K562 (cell line): ENCODE measurements around the gene ZNF521. TPM values are rescaled to one million over a fixed set of nuclear protein-coding genes. Genes with fewer than 3 reads are reported as not detected.

Experiments
- ATAC-seq: fragments of 200-7000 bp; cut with Tn5 transposase; 3 replicates; pipeline ENCODE4 v1.9.1; 2020; ENCODE audit warnings: moderate library complexity
- BruUV-seq: library from RNA; stranded (reverse); fragments of 400-500 nt; replicated peaks from 2 replicates; lab custom pipeline; 2021; lab: Mats Ljungman, UMichigan
- CTCF ChIA-PET: fragments of 300-600 bp; formaldehyde crosslinking; extraction: SDS; loops from one replicate; lab custom pipeline; 2021; ENCODE audit warnings: low intra/inter-chr PET ratio; lab: Yijun Ruan, JAX
- POLR2A ChIA-PET: fragments of 300-600, 350-650 bp; sonication (Branson Sonifier 250); formaldehyde crosslinking; extraction: SDS; loops from one replicate; lab custom pipeline; 2021; ENCODE audit warnings: antibody characterized with exemption, inconsistent platforms; lab: Yijun Ruan, JAX
- DNase-seq, 4 experiments: peaks; one replicate each; pipeline versions ENCODE4 v3.0.0 to v3.0.0-alpha.2; 2011 to 2018; ENCODE audit warnings: low spot score in 3 of 4, mixed read lengths in 3 of 4; ENCODE audit errors: extremely low read depth in 1 of 4
- FAIRE-seq: peaks from 2 replicates; lab custom pipeline; 2011; peaks lifted over from hg19 to GRCh38; lab: Jason Lieb, UNC
- H2AFZ ChIP-seq: 2 replicates; pipeline ENCODE4 v1.6.0; 2011; ENCODE audit warnings: low read depth, low read length, control low read depth, inconsistent platforms
- H3K27ac ChIP-seq: fragments of 200-600 bp; 3 replicates; pipeline ENCODE4 v1.8.0; 2011; ENCODE audit warnings: low read depth, mild to moderate bottlenecking, control low read depth, inconsistent platforms, low read length, moderate library complexity, mixed read lengths; ENCODE audit errors: extremely low read depth
- H3K27me3 ChIP-seq, 2 experiments: fragments of 300-600 bp in 1 of 2; 2 replicates in 1 of 2; 3 replicates in 1 of 2; pipeline versions ENCODE4 v1.6.0 to v1.8.0; 2011; ENCODE audit warnings: inconsistent platforms in 2 of 2, low read length in 2 of 2, mild to moderate bottlenecking in 1 of 2, mixed read lengths in 1 of 2, moderate library complexity in 1 of 2; ENCODE audit not compliant: control insufficient read depth in 2 of 2, insufficient read depth in 2 of 2
- H3K36me3 ChIP-seq: fragments of 300-600 bp; 3 replicates; pipeline ENCODE4 v1.8.0; 2011; ENCODE audit warnings: mild to moderate bottlenecking, low read length, inconsistent platforms; ENCODE audit not compliant: control insufficient read depth, insufficient read depth
- H3K4me1 ChIP-seq, 2 experiments: fragments of 200-600 bp in 1 of 2; replicated peaks in 1 of 2; 2 replicates in 1 of 2; 3 replicates in 1 of 2; pipeline versions ENCODE4 v1.5.1 to v1.8.0; 2011; ENCODE audit warnings: inconsistent platforms in 2 of 2, low read length in 2 of 2, mild to moderate bottlenecking in 1 of 2, mixed read lengths in 1 of 2, moderate library complexity in 1 of 2; ENCODE audit not compliant: control insufficient read depth in 2 of 2, insufficient read depth in 2 of 2
- H3K4me2 ChIP-seq: 2 replicates; pipeline ENCODE4 v1.6.1; 2011; ENCODE audit warnings: low read length, control low read depth, inconsistent platforms, mixed read lengths; ENCODE audit not compliant: insufficient read depth
- H3K4me3 ChIP-seq: fragments of 200-600 bp; sonication (generic), shearing (Covaris generic); 2 replicates; pipeline ENCODE4 v1.5.1; 2016; ENCODE audit warnings: control low read depth, inconsistent platforms
- H3K79me2 ChIP-seq: fragments of 200-600 bp; 3 replicates; pipeline ENCODE4 v1.8.0; 2011; ENCODE audit warnings: low read length, inconsistent platforms; ENCODE audit not compliant: control insufficient read depth, insufficient read depth
- H3K9ac ChIP-seq, 2 experiments: 2 replicates each; pipeline versions ENCODE4 v1.6.0 to v1.6.1; 2011; ENCODE audit warnings: low read depth in 2 of 2, low read length in 2 of 2, control low read depth in 1 of 2, inconsistent platforms in 1 of 2, mild to moderate bottlenecking in 1 of 2, mixed read lengths in 1 of 2; ENCODE audit not compliant: insufficient read depth in 1 of 2
- H3K9me1 ChIP-seq: one replicate; pipeline ENCODE4 v1.6.0; 2011; ENCODE audit warnings: inconsistent platforms, mild to moderate bottlenecking, low read length, moderate library complexity; ENCODE audit not compliant: control insufficient read depth, insufficient read depth
- H3K9me3 ChIP-seq: replicated peaks from 2 replicates; pipeline ENCODE4 v1.5.1; 2011; ENCODE audit warnings: low read depth, low read length, inconsistent platforms; ENCODE audit not compliant: control insufficient read depth, insufficient read depth
- H4K20me1 ChIP-seq: replicated peaks from 2 replicates; pipeline ENCODE4 v1.6.1; 2011; ENCODE audit warnings: low read length, inconsistent platforms, mixed read lengths; ENCODE audit not compliant: control insufficient read depth, insufficient read depth
- ARID3A ChIP-seq: IDR thresholded peaks from 2 replicates; pipeline ENCODE4 v1.6.1; 2012; ENCODE audit warnings: low read depth, low read length, improper control_type of control experiment, borderline replicate concordance
- DLX4 ChIP-seq: fragments of 250-450 bp; sonication (Bioruptor Pico); IDR thresholded peaks from 2 replicates; pipeline ENCODE4 v1.6.1; 2021; ENCODE audit warnings: mild to moderate bottlenecking
- FOXK2 ChIP-seq, 2 experiments: fragments of 450-650 bp; IDR thresholded peaks in 1 of 2; conservative IDR thresholded peaks in 1 of 2; 2 replicates each; pipeline ENCODE4 v1.6.1; 2016; ENCODE audit warnings: low read depth in 2 of 2, mild to moderate bottlenecking in 1 of 2
- NELFE ChIP-seq: IDR thresholded peaks from 2 replicates; pipeline ENCODE4 v1.6.1; 2011; ENCODE audit warnings: mild to moderate bottlenecking; ENCODE audit not compliant: insufficient read depth, insufficient read length
- PHF8 ChIP-seq: fragments of 200-600 bp; sonication (generic); IDR thresholded peaks from 2 replicates; pipeline ENCODE4 v1.6.1; 2012; ENCODE audit warnings: mixed run types, mild to moderate bottlenecking, inconsistent platforms, low read length, moderate library complexity, borderline replicate concordance
- SAFB2 ChIP-seq: fragments of 200-400 bp; formaldehyde crosslinking; IDR thresholded peaks from 2 replicates; pipeline ENCODE4 v1.6.1; 2018; ENCODE audit warnings: borderline replicate concordance, low read length, low read depth, moderate library complexity; ENCODE audit not compliant: severe bottlenecking
- SP1 ChIP-seq: sonication (generic); formaldehyde crosslinking; IDR thresholded peaks from 2 replicates; pipeline ENCODE4 v1.8.1; 2022; ENCODE audit warnings: mild to moderate bottlenecking, missing genetic modification reagents
- ZBTB7A ChIP-seq: IDR thresholded peaks from 2 replicates; pipeline ENCODE4 v1.6.1; 2011; ENCODE audit warnings: low read depth, mild to moderate bottlenecking, low read length, moderate library complexity, borderline replicate concordance; ENCODE audit not compliant: control insufficient read depth
- ZNF134 ChIP-seq: fragments of 250-450 bp; sonication (Bioruptor Pico); conservative IDR thresholded peaks from 2 replicates; pipeline ENCODE4 v1.4.0; 2020
- ZNF253 ChIP-seq: fragments of 250-450 bp; sonication (Bioruptor Pico); conservative IDR thresholded peaks from 2 replicates; pipeline ENCODE4 v1.6.1; 2021; ENCODE audit warnings: mild to moderate bottlenecking
- ZNF277 ChIP-seq: fragments of 250-450 bp; sonication (Bioruptor Pico); IDR thresholded peaks from 2 replicates; pipeline ENCODE4 v1.8.0; 2022; ENCODE audit warnings: inconsistent platforms, mild to moderate bottlenecking, moderate library complexity, borderline replicate concordance
- WGBS: fragments of 100-300 bp; shearing (Covaris generic); methylation state at CpG from one replicate; pipeline ENCODE4 v1.1.6; 2016; ENCODE audit warnings: low coverage, mixed read lengths; ENCODE audit not compliant: insufficient coverage; ENCODE audit errors: missing lambda C conversion rate; 5-methylcytosine and 5-hydroxymethylcytosine counted together
- in situ Hi-C: fragments of 300-500 bp; cut with MboI; formaldehyde crosslinking; loops from 4 replicates; pipeline ENCODE4 v1.15.0; 2018; ENCODE audit warnings: inconsistent platforms, mixed read lengths
- intact Hi-C: fragments of 100-400 bp; cut with micrococcal nuclease; formaldehyde crosslinking; loops from 2 replicates; pipeline ENCODE4 v1.14.2; 2022
- polyA plus RNA-seq, 8 experiments: library from polyadenylated mRNA; depleted of rRNA in 4 of 8; stranded (reverse) in 5 of 8; unstranded in 3 of 8; fragments of >200 nt; fragmentation: Nextera tagmentation in 2 of 8; fragmentation: Illumina TruSeq in 1 of 8; extraction: Ambion mirVana in 2 of 8; extraction: Trizol in 1 of 8; gene quantifications; 2 replicates each; pipeline versions ENCODE4 v1.2.1 to v1.2.3, GENCODE V29; 2011 to 2014; ENCODE audit warnings: inconsistent platforms in 1 of 8, missing spikeins in 1 of 8
- total RNA-seq, 7 experiments: library from RNA; depleted of rRNA in 6 of 7; stranded (reverse); fragments of >200 nt in 6 of 7; fragmentation: Illumina TruSeq in 2 of 7; extraction: Trizol in 2 of 7; gene quantifications; 2 replicates each; pipeline versions ENCODE4 v1.2.1 to v1.2.3, GENCODE V29; 2011 to 2021; ENCODE audit warnings: low replicate concordance in 1 of 7

The ZNF521 gene
- total and polyA plus RNA-seq, 9 of the 15 experiments (the other 6 are each of a cell fraction or from before 2014, with no cell fraction given) = 1.2 to 5.8 (median 1.6) TPM

GRCh38 chr18:25080211-25080610 is 271.8 kb downstream of the ZNF521 start:
- H3K27ac ChIP-seq = no peak overlapping the region
- no TSS peak for BruUV-seq
- H3K79me2 ChIP-seq = no peaks in the 10 kb centered on the region
- H2AFZ ChIP-seq = no peak overlapping the region
- no peaks in the 10 kb centered on the region for H4K20me1 ChIP-seq
- intact Hi-C loops = no loop called here
- H3K9me1 ChIP-seq = no peaks in the 10 kb centered on the region
- TF ChIP-seq ZNF277 = no peak
- no peak for TF ChIP-seq NELFE
- TF ChIP-seq, all 486 proteins: peak for 0
- under 1% methylated on average over 10 of the region's 10 CpGs for WGBS
- FAIRE-seq (no peak), DNase-seq (no peak), ATAC-seq (no peak)
- Histone ChIP-seq H3K27me3 (no peaks in the 10 kb centered on the region; a peak in 1 of 5 replicates), H3K9ac (no peak overlapping the region), H3K9me3 (no peaks in the 10 kb centered on the region), H3K4me3 (no peak overlapping the region), H3K4me2 (no peak overlapping the region), H3K4me1 (no peaks in the 10 kb centered on the region), H3K36me3 (no peaks in the 10 kb centered on the region)
- ChIA-PET POLR2A (interaction anchor here (0.5 to 1.8 kb wide), 3 partner anchors 10 to 1082 kb away, joined by 3 to 6 read pairs (median 3); no protein-coding TSS in a partner anchor), CTCF (no interaction called here)
- in situ Hi-C loops = no loop called here

GRCh38 chr18:25077944-25078723 is 273.8 kb downstream of the ZNF521 start:
- Histone ChIP-seq H3K27ac (no peak overlapping the region), H3K4me2 (no peak overlapping the region), H4K20me1 (no peaks in the 10 kb centered on the region), H3K9ac (no peak overlapping the region), H3K9me3 (no peaks in the 10 kb centered on the region), H3K9me1 (no peaks in the 10 kb centered on the region), H3K4me1 (no peaks in the 10 kb centered on the region), H2AFZ (no peak overlapping the region), H3K4me3 (no peak overlapping the region), H3K79me2 (no peaks in the 10 kb centered on the region), H3K27me3 (no peaks in the 10 kb centered on the region; a peak in 1 of 5 replicates), H3K36me3 (no peaks in the 10 kb centered on the region)
- ChIA-PET CTCF (no interaction called here), POLR2A (no interaction called here)
- ATAC-seq = no peak
- 7% methylated on average over 18 of the region's 18 CpGs for WGBS
- DNase-seq = no peak
- no TSS peak for BruUV-seq
- intact Hi-C loops = no loop called here
- in situ Hi-C loops = no loop called here
- FAIRE-seq = no peak
- TF ChIP-seq ARID3A (no peak), ZNF253 (CRISPR knock-in tag) (no peak), SAFB2 (no peak), ZNF134 (CRISPR knock-in tag) (no peak), ZBTB7A (no peak), SP1 (no peak), DLX4 (no peak), FOXK2 (conservative IDR thresholded peaks at IDR 0.05 in 1 of 2, IDR thresholded peaks at IDR 0.05 in 1 of 2; ENCODE audit: low read depth in 2 of 2) (no peak), PHF8 (no peak)
